GM19395 (cell line): ENCODE data around the gene BIN1.
A peak's percentile ranks its signal among the peaks of the same experiment; 100 is the strongest.

Source experiments
- ATAC-seq: cut with Tn5 transposase; IDR thresholded peaks from one replicate; pipeline ENCODE4 v1.9.1; 2021; ENCODE audit warnings: mild to moderate bottlenecking, moderate library complexity; ENCODE audit not compliant: unreplicated experiment

Gene BIN1, protein sequence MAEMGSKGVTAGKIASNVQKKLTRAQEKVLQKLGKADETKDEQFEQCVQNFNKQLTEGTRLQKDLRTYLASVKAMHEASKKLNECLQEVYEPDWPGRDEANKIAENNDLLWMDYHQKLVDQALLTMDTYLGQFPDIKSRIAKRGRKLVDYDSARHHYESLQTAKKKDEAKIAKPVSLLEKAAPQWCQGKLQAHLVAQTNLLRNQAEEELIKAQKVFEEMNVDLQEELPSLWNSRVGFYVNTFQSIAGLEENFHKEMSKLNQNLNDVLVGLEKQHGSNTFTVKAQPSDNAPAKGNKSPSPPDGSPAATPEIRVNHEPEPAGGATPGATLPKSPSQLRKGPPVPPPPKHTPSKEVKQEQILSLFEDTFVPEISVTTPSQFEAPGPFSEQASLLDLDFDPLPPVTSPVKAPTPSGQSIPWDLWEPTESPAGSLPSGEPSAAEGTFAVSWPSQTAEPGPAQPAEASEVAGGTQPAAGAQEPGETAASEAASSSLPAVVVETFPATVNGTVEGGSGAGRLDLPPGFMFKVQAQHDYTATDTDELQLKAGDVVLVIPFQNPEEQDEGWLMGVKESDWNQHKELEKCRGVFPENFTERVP

DNA sequence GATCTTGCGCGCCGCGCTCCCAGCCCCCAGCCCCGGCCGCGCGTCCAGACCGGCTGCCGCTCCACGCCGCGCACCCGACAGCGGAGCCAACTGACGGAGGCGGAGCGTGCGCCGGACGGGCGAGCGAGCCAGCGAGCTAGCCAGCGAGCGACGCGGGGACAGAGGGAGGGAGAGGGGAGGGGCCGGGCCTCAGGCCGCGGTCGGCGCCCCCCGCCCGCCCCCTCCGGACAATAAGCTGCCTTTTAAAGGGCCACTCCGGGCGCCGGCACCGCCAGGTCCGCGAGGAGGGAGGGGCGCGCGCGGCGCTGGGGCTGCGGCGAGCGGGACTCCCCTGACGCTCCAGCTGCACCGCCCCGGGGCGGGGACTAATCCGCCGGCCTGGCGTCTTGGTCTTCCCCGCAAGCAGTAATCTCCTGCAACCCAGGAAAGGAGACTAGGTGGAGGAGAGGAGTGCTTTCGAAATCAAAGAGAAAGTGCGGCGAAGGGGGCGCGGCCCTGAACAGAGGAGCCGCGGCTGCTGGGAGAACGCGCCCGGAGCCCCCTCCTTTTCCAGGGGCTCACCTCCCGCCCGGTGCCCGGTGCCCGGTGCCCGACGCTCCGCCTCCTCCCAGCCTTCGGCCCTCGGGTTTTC lies at the start of gene BIN1:
Gene BIN1, minus strand, starts transcription at position 164 of the 631 bp plus-strand sequence. CDS start 211 bp downstream, outside the sequence.
- peak; percentile 87 for ATAC-seq

DNA sequence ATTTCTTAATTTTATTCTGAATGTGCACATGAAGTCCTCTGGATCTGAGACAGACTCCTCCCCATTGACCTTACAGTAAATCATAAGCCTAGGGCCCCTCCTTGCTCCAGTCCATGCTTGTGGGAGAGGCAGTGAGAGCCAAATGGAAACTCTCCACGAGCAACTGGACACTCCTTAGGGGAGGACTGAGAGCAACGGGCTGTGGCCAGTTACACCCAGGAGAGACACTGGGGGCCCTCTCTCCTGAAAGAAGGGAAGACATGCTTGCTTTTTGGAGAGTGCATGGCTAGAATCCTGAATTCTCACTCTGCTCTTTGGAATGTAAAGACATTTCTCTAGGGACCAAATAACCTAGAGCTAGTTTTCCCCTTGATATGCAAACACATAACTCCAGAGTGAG lies 49.0 kb upstream of the BIN1 start:
- ATAC-seq = no peak

DNA sequence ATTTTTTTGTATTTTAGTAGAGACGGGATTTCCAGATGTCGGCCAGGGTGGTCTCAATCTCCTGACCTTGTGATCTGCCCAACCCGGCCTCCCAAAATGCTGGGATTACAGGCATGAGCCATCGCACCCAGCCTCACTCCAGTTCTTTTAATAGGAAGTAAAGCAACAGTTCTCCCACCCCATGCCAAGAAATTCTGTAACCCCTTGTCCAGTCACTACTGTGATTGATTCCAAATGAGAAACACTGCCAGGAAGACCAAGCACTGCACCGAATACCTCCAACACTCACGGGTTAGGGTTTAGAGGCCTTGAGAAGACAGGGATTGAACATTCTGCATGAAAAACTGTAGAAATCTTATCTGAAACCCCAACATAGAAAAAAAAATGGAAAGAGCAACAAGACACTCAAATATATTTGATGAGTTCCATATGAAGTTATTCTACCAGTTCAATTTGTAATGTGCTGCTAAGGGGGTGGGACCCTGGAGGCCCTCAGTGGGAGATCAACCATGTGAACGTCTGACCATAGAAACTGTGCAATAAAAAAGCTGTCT lies 48.2 kb upstream of the BIN1 start:
- no peak for ATAC-seq

DNA sequence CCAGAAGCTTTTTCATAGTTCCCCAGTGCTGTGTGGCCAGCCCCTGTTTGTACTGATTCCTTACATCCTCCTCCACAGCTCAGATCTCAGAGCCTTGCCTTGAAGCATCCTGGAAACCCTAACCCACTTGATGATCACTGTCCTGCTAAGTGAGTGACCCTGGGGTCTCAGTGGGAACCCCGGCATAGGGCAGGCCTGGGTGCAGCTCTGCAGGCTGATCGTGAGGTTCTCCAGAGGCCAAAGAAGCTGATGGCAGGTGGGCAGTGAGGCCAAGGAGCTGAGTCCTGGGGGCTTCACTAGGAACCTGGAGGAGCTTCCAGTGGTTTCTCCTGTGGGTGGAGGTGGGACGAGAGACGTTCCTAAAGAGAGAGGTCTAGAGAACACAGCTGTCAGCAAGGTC lies 47.4 kb upstream of the BIN1 start:
- no peak for ATAC-seq

DNA sequence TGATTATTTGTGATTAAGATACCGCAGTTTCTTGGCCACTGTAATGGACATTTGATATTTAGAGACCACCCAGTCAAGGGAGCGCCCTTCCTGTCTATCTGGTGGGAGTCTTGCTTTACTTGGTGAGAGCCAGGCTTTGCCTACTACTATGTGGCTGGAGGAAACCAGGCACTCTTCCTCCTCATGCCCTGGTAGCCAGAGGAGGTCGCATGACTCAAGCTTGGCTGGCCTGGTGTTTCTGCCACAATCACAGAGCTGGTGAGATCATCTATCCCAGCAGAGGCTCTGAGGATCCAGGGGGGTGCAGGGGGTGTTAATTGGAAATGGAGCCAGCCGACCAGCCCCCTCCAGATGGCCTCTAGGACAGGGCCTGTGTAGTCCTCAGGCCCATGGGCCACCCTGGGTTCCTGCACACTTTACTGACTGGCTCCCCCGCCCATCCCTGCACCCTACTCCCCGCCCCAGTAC lies 46.8 kb upstream of the BIN1 start:
- no peak for ATAC-seq

DNA sequence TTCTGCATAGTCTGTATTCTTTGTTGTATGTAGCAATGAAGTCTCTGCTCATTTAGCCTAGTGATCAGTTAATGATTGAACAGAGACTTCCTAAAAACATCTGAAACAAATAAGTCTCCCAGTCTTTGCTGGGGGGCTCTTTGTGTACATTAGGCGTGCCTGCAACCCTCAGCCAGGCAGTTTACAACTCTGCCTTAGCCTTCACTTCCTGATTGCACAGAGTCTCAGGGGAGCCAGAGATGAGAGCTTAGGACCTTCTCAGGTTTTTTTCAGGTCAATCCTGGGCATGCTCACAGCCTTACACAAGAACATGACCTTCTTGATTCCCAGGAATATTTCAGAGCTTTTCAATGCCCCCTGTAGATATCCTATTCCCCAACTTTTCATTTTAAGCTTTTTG lies 44.0 kb upstream of the BIN1 start:
- ATAC-seq = no peak

DNA sequence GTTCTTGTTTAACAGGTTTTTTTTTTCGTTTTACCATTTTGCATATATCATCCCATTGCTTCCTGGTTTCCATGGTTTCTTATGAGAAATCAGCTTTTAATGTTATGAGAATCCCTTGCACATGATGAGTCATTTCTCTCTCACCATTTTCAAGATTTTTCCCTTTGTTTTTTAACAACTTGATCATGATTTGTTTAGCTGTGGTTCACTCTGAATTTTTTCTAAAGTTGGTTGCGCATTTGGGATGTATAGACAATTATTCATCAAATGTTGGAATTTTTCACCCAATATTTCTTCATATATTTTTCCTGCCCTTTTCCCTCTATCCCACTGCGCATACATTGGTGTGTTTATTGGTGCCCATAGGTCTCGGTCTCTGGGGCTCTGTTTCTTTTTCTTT lies 42.4 kb upstream of the BIN1 start:
- ATAC-seq = no peak

DNA sequence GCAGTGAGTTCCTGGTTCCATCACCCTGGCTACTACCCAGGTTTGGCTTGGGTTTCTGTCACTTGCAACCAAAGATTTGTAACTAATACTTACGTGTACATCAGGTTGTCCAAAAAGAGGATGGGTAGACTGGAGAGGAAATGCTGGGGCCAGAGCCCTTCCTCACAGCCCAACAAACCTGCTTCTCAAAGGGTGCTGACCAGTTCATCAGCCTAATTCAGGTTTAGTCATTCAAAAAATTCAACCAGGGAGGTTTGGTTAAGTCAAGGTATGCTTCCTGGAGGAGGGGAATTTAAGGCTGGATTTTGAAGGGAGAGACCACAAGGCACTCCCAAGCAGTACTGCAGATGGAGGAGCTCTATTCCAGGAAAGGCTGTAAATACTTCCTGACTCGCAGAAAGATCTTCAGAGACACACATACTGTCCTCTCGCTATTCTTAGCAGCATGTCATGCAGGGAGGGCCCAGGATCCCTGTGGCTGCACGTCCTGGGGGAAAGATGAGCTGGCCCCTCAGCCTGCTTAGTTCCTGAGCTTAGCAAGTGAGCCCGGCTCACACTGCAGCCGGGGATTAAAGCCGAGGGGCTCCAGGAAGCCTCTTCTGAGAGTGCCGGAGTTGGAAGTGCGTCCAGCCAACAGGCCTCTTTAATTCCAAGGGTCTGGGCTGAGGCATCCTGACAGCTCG lies 40.0 kb upstream of the BIN1 start:
- ATAC-seq = no peak

DNA sequence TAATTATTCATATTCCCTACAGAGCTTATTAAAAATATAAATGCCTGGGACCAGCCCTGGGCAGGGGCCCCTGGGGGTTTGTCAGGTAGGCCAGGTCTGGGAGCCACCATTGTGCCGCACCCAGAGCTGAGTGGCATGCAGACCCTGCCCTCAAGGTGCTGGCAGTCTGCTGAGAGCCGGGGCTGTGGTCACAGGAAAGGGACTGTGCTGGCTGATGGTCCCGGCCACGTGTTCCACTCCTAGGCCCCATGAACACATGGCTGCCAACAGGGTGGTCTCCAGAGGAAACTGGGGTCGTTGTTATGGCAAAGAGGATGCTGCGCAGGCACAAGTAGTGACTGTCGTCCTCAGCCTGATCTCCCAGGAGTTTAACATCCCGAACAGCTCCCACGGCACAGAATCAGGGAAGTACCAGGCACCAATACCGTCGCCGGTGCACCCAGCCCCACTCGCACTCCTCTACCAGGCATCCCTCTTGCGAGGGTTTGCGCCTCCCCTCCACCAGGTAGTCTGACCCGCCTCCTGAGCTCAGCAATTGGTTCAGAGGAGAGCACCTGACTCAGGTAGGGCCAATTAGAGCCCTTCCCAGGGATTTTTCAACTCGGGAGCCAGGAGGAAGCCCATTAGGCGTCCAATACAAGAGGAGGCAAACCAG lies 39.2 kb upstream of the BIN1 start:
- no peak for ATAC-seq

DNA sequence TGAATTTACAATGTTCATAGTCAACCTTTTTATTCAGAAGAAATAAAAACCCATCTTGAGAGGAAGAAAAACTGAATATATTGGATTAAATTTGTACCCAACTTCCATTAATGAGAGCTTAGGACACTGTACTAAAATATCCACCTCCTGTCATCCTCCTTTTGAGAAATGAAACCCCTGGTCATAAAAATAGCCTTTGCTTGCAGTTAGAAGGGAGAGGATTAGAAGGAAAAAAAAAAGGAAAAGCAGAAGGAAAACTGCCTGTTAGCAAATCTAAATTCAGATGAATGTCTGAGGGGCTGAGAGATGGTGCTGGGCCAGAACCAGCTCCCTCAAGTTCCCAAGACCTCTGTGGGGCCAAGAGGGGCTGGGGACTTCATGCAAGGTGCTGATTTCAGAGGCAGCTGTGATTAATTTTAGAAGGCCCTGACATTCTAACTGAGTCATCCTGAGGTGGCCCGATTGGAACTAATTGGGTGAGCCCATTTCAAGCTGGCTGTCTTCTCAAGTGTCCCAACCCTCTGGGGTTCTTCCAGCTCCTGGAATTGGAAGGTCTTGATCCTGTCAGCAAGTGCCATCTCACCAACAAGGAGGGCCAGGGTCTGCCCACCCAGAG lies 38.4 kb upstream of the BIN1 start:
- ATAC-seq = no peak

DNA sequence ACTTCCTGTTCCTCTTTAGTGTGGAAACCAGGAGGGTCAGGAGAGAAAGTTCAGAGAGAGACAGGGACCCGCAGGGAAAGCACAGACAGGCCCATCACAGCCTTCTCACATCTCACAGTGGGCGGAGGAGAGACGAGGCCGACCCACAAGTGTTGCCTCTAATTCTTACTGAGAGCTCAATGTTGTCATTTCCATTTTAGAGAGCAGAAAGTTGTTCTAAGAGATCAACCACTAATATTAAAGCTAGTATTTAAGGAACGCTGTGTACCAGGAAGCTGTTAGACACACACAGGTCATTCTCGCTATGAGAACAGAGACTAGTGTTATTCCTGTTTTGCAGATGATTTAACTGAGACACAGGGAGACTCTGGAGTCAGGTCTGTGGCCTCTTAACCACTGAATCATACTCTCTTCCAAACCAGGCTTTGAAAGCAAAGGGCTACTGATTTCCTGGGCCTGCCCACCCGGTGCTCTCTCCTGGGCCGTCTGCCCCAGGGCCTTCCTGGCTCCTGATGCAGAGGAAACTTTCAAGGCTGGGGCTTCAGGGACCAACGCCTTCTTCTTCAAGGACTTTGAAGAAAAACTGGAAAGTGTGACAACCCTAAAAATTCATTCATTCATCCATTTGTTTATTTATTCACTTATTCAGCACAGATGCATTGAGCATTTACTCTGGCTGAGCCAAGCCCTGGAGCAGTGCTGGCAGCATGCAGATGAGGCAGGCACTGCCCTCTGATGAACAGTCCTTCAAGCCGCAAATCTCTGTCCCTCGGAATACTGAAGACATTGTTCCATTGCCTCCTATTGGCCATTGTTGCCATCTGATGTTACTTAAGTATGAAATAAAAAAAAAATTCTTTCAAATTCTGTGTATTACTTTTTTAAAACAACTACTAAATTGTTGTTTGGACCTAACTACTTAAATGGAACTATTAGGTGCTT lies 37.2 kb upstream of the BIN1 start:
- no peak for ATAC-seq

DNA sequence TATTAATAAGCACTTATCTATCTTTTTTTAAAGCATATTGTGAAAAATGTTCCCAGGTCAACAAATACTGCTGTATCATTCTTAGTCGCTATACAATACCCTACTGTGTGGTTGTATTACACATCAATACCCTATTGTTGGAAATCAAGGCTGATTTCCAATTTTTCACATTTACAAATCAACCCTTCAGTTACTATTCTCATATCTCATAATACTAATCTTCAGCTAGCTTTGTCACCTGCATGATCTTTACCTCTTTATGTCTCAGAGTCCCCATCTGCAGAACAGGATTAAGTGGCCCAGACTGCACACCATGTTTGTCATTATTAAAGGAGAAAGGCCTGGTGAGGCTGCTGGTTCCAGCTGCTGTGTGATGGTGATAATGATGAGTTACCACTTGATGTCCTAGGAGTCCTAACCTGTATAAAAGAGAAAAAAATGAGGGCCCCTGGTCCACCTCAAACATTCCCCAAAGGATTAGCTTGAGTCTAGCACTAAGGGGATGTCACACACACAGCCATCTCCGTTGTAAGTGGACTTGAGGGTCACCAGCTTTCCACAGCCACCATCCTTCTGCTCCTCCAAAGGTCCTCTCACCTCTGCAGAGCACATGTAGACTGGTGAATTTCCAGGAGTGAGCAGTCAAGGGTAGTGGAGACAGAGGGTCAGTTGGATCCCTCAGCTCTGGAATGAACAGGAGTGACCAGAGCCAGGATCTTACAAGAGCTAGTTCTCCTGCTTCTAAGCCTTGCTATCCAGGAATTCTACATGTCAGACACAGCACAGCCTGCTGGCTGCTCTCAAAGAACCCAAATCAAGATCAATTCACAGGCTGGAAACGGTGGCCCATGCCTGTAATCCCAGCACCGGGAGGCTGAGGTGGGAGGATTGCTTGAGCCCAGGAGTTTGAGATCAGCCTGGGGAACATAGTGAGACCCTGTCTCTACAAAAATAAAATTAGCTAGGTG lies 36.0 kb upstream of the BIN1 start:
- no peak for ATAC-seq

DNA sequence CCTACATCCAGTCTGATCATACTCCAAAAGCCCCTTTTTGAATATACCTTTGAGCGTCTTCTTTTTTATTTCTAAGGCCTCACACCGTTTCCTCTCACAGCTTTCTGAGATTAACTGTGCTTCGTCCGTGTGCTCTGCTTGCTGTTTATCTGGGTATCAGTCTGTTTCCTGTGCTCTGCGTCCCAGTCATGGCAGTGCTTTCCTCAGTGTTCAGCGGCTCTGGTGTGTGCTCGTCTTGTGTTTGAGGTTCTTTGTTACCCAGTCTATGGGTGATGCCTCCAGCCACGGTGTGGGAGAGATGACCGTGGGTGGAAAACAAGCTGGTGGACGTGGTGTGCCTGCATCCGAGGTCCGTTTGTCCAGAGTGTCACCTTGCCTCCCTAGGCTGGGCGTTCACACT lies 33.6 kb upstream of the BIN1 start:
- no peak for ATAC-seq

DNA sequence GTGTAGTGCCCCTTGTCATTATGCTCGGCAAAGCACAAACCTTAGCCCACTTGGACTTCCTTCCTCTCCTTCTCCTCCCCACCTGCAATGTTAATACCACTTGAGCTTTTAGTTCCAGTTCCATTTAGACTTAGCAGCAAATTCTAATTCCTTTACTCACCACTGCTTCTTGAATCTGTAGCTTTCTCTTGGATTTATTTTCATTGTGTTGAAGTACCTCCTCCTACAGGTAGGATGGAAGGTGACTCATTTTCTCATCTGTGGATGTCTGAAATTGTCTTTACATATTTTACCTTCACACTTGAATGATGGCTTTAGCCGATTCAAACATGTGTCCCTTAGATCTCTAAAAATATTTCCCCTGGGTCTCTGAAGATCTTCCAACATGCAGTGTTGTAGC lies 32.8 kb upstream of the BIN1 start:
- no peak for ATAC-seq

DNA sequence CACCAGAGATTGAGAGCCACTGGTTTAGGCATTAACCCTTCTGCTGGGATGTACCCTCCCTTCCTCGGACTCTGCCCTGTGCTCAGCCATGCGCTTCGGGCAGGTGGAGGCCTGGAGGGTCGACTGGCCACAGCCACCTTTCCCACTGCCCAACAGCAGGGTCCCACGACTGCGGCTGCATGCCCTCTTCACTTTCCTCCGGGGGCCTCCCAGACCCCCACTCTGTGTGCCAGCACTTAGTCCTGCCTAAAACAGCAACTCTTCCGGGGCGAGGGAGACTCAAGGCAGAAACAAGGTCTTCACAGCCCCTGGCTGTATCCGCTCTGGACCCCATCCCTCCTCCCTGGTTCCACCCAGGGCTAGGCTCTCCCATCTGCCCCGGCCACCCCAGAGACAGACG lies 31.3 kb upstream of the BIN1 start:
- ATAC-seq = no peak

DNA sequence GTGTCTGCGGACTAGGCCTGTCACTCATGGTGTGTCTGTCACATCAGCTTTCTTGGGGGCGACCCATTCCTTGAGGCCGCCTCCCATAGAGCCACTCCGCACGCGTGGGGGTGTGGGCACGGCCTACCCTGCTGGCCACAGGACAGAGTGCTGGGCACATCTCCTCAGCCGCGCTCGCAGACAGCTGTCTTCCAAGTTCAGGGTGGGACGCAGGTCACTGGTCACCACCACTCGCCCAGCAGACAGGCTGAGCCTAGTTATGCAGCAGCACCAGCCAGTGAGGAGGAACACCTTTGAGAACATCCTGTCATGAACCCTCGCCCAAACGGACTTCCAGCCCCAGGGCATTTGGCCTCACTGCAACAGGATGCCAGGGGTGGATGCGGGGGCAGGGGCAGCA lies 30.8 kb upstream of the BIN1 start:
- ATAC-seq = no peak

DNA sequence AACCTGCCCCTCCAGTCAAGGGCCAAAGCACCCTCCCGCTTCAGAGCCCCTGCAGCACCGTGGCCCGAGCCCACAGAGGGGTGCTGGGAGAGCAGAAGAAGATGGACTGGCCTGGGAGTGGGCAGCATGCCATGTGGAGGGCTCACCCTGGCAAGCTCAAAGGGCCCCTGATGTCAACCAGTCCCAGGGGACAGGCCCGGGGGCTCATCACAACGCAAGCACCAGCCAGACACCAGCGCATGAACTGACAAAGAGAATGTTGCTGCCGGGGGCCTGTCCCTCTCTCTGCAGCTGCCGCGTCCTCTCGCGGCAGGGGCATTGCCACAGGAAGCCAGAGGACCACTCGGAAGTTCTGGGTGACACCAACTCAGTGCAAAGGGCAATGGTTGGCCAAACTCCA lies 30.3 kb upstream of the BIN1 start:
- ATAC-seq = no peak
